ENCODE data around the gene DLGAP4. TPM values are rescaled to one million over a fixed set of nuclear protein-coding genes. Genes with fewer than 3 reads are reported as not detected.

DLGAP4 gene
- total and polyA plus RNA-seq, 9 of the 15 experiments (the other 6 are each of a cell fraction or from before 2014, with no cell fraction given) = 0.31 to 34.1 (median 4.5) TPM

- no peak for TF ChIP-seq DEAF1 (CRISPR knock-in tag; IDR thresholded peaks at IDR 0.05)
- TF ChIP-seq ASH1L (IDR thresholded peaks at IDR 0.05; ENCODE audit: borderline replicate concordance, low read depth, partially characterized antibody) = no peak
- TF ChIP-seq ZBED1 (IDR thresholded peaks at IDR 0.05) = no peak
- TF ChIP-seq ETV5 (CRISPR knock-in tag; IDR thresholded peaks at IDR 0.05; ENCODE audit: low read depth) = peak; percentile 97
- TF ChIP-seq ATF2 (CRISPR knock-in tag; IDR thresholded peaks at IDR 0.05) = peak; percentile 83
- TF ChIP-seq, protein P1, sequence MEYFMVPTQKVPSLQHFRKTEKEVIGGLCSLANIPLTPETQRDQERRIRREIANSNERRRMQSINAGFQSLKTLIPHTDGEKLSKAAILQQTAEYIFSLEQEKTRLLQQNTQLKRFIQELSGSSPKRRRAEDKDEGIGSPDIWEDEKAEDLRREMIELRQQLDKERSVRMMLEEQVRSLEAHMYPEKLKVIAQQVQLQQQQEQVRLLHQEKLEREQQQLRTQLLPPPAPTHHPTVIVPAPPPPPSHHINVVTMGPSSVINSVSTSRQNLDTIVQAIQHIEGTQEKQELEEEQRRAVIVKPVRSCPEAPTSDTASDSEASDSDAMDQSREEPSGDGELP (CRISPR knock-in tag; IDR thresholded peaks at IDR 0.05; ENCODE audit: borderline replicate concordance) = peak; percentile 91
- TF ChIP-seq ZNF175 (CRISPR knock-in tag; IDR thresholded peaks at IDR 0.05; ENCODE audit: low read depth) = peak; percentile 94
- TF ChIP-seq MED1 (CRISPR knock-in tag; IDR thresholded peaks at IDR 0.05; ENCODE audit: borderline replicate concordance) = peak; percentile 84; the same call in 1 of the 2 replicates
- TF ChIP-seq L3MBTL2 (IDR thresholded peaks at IDR 0.05) = no peak
- no peak for TF ChIP-seq KDM4B (IDR thresholded peaks at IDR 0.05; ENCODE audit: borderline replicate concordance in 2 of 2, low read depth in 1 of 2)
- no peak for TF ChIP-seq RNF2 (IDR thresholded peaks at IDR 0.05)
- no peak for TF ChIP-seq MCM3 (IDR thresholded peaks at IDR 0.05)
- TF ChIP-seq, protein P2, sequence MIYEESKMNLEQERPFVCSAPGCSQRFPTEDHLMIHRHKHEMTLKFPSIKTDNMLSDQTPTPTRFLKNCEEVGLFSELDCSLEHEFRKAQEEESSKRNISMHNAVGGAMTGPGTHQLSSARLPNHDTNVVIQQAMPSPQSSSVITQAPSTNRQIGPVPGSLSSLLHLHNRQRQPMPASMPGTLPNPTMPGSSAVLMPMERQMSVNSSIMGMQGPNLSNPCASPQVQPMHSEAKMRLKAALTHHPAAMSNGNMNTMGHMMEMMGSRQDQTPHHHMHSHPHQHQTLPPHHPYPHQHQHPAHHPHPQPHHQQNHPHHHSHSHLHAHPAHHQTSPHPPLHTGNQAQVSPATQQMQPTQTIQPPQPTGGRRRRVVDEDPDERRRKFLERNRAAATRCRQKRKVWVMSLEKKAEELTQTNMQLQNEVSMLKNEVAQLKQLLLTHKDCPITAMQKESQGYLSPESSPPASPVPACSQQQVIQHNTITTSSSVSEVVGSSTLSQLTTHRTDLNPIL (CRISPR knock-in tag; IDR thresholded peaks at IDR 0.05) = no peak
- TF ChIP-seq ZNF121 (CRISPR knock-in tag; conservative IDR thresholded peaks at IDR 0.05) = 0 out of 2 replicates have a peak, but pooled peaks have one; percentile 22
- no peak for TF ChIP-seq HDAC8 (tag; IDR thresholded peaks at IDR 0.05)
- TF ChIP-seq IRF2 (CRISPR knock-in tag; IDR thresholded peaks at IDR 0.05) = peak; percentile 97
- peak; percentile 100 for TF ChIP-seq ATF6 (CRISPR knock-in tag; IDR thresholded peaks at IDR 0.05)
- TF ChIP-seq DDX20 (tag; IDR thresholded peaks at IDR 0.05; ENCODE audit: low read depth) = peak; percentile 85
- peak; percentile 66 to 97; a peak in 3 of 4 replicates for TF ChIP-seq TEAD1 (CRISPR knock-in tag; IDR thresholded peaks at IDR 0.05)
- peak; percentile 70 for TF ChIP-seq TEAD2 (tag; IDR thresholded peaks at IDR 0.05)
- TF ChIP-seq ZNF551 (CRISPR knock-in tag; IDR thresholded peaks at IDR 0.05) = no peak
- TF ChIP-seq RUNX1 (IDR thresholded peaks at IDR 0.05; ENCODE audit: low read depth) = no peak
These were observed 78.0 kb downstream of the DLGAP4 start (continued) for GRCh38 chr20:36384022-36384619.

Data from K562 (cell line).